ENCODE results near the gene CORO6. TPM values are rescaled to one million over a fixed set of nuclear protein-coding genes. Genes with fewer than 3 reads are reported as not detected.

CORO6 gene
- total RNA-seq, 1 donor from 2014 or later, result 4.4 TPM

DNA sequence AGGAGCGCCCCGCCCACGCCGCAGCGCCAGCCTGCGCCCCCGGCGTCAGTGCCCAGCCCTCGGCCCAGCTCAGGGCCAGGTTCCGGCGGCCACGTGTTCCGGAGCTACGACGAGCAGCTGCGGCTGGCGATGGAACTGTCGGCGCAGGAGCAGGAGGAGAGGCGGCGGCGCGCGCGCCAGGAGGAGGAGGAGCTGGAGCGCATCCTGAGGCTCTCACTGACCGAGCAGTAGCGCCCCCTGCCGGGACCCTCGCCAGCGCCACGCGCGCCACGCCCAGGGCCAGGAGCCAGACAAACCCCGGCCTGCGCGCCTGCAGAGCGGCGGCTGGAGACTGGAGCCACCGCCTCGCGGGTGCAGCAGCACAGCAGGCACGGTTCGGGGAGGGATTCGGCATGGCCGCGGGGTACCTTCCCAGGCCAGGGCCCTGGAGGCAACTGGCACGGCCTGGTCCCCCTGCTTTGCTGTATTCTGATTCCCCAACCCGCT is 9.3 kb downstream of the CORO6 start:
- DNase-seq (ENCODE audit: low read depth), result peak; percentile 53

DNA sequence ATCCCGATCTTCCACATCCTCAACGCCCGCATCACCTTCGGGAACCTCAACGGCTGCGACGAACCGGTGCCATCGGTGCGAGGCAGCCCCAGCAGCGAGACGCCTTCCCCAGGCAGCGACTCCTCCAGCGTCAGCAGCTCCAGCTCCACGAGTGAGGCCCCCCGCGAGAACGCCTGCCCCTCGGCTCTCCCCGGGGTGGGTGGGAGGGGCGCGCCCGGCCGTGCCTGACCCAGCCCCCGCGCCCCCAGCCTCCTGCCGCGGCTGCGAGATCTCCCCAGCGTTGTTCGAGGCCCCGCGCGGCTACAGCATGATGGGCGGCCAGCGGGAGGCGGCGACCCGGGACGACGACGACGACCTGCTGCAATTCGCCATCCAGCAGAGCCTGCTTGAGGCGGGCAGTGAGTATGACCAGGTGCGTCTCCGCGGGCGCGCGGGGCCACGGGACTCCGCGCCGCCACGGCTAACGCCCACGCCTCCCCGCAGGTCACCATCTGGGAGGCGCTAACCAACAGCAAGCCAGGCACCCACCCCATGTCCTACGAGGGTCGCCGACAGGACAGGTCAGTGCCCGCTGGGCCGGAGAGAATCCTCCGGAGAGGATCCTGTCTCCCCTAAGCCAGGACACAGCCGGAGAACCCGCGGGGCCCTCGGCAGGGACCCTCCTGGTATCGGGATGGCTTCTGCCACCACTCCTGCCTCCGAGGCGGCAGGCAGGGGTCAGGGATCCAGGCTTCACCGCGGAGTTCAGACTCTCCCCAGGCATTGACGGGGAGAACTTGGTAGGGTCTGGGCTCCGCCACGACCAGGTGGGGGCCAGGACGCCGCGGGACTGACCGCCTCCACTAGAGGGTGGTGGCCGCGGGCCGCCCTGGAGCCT is 10.1 kb downstream of the CORO6 start:
- DNase-seq (ENCODE audit: low read depth), result no peak

DNA sequence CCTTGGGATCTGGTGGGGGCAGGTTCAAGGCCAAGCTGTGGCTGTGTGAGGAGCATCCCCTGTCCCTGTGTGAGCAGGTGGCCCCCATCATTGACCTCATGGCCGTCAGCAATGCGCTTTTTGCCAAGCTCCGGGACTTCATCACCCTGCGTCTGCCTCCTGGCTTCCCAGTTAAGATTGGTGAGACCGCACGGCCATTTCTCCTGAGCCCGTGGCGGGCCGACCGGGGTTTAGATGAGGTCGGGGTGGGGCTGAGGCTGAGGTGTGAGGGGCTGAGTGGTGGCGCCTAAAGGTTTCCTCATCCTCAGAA is 10.7 kb downstream of the CORO6 start:
- DNase-seq (ENCODE audit: low read depth), result no peak

DNA sequence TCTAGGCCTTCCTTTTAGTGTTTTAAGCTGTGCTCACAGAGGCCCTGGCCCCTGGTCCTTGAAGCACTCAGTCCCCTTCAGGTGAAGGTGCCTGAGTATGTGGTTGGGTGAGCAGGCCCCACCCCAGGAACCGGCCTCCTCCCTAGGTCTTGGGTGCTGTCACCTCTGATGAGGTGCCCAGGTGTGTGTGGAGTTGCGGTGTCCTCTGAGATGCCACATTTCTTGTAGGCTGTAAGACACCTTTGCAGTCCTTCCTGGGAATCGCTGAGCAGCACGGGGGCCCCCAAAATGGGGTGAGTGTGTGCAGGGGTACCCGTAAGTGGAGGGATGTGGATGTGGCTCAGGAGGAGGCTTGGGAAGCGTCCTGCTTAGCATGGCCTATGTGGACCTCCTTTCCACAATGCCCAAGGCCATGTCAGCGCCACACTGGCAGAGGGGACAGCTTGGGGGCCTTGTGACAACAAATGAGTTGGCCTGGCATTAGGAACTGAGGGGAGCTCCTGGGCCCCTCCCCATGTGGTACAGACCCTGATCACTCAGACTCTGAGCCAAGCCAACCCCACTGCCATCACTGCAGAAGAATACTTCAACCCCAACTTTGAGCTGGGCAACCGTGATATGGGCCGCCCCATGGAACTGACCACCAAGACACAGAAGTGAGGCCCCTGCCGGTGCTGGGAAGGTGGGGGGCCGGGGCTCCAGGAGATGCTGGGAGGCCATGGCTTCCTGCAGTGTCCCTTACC is 11.2 kb downstream of the CORO6 start:
- DNase-seq (ENCODE audit: low read depth), result no peak

DNA sequence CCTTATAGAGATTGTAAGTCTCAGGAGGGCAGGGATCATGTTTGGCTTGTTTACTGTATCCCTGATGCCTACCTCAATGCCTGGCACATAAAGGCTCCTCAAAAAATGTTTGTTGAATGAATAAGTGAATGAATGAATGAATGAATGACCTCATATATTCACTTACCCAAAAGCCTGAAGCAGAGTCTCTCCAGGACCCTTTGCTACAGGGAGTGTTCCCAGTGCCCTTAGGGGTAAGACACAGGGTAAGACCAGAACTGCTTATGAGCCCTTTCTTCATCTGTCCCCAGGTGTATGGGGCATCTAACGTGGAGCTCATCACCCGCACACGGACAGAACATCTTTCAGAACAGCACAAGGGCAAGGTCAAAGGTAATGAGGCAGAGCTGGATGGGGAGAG is 12.3 kb downstream of the CORO6 start:
- DNase-seq (ENCODE audit: low read depth), result no peak

DNA sequence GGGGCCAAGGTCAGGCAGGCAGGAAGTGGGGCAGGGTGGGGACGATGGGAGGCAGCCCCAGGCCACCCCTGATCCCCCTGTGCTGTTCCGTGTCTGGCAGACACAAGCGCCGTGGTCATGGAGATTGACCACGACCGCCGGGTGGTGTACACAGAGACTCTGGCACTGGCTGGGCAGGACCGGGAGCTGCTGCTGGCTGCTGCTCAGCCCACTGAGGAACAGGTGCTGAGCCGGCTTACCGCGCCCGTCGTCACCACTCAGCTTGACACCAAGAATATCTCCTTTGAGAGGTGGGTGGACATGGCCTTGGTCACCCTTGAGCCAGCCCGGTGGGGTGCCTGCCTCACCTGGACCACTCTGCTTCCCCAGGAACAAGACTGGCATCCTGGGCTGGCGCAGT is 13.7 kb downstream of the CORO6 start:
- no peak for DNase-seq (ENCODE audit: low read depth)

DNA sequence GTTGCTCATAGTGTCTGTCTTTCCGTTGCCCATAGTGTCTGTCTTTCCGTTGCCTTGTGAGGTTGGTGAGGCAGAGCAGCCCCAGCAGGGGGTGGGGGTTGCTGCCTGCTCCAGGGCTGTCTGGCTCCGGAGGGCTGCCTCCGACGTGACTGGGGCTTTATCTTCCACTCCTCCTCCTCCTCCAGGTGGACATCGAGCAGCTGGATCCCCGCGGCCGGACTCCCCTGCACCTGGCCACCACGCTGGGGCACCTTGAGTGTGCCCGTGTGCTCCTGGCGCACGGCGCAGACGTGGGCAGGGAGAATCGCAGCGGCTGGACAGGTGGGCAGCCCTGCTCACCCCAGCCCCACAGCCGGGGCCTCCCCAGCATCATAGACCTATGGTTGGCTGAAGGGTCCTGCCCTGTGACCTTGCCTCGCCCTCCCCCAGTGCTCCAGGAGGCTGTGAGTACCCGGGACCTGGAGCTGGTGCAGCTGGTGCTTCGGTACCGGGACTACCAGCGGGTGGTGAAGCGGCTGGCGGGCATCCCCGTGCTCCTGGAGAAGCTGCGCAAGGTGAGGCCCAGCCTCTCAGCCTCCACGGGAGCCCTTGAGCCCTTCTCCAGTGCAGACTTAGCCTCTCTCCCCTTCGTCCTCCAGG is 15.0 kb downstream of the CORO6 start:
- no peak for DNase-seq (ENCODE audit: low read depth)

DNA sequence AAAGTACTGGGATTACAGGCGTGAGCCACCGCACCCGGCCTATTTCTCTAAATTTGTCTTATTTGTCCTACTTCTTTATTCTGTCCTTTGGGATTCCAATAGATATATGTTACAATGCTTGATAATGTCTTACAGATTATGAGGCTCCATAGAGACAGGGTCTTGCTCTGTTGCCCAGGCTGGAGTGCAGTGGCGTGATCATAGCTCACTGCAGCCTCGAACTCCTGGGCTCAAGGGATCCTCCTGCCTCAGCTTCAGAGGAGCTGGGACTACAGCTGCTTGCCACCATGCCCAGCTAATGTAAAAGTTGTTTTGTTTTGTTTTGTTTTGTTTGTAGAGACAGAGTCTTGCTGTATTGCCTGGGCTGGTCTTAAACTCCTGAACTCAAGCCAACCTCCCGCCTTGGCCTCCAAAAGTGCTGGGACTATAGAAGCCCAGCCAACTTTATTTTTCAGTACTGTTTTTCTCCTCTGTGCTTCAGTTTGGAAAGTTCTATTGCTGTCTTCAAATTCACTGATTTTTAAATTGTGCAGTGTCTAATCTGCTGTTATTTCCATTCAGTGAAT is 19.5 kb downstream of the CORO6 start:
- no peak for DNase-seq (ENCODE audit: low read depth)

DNA sequence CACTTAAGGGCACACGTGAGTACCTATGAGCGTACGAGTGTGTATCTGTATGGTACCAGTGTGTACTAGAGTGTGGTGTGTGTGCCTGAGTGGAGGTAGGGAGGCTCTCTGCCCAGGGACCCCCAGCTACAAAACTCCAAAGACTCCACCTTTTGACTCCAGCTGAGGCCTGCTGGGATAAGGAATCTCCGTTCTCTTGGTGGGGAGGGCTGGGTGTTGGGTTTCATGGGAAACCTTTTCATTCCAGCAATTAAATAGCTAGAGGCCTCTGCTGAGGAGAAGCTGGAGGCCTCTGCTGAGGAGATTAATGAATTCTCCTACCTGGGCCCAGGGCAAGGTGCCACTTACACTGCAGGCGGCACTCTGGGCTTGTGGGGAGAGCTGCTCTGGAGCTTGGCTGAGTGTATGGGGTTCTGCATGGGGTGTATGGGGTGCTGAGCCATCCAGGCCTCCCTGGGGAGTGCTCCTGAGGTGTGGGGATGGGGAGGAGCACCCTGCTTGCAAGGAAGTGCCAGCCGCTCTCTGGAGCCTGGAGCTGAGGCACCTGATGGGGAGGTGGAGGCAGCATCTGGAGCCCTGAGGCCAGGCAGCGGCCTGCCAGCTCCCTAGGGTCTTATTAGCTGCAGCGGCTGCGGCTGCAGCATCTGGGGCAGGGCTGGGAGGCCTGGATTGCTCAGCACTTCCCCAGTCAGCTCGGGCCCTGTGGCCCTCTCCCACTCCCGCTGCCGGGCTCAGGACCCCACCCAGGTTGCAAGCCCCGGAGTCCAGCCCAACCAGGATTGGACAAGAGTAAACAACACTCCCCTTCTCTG is 25.1 kb downstream of the CORO6 start:
- no peak for DNase-seq (ENCODE audit: low read depth)

DNA sequence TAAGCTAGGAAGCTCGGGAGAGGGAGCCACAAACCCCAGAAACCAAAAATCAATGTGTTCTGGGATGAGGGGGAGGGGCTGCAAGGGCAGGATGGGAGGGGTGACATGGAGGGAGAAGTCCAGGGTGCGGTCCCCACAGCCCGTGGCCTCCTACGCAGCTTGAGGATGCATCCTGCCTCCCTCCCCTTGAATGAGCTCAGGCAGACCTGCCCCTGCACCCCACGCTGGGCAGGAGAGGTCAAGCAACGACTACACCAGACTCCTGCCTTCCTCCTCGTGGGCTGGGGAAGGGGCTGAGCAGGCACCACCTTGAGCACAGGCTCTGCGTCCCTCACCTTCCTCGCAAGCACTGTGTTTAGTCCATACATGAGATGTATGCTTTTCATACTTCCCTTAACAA is 25.9 kb downstream of the CORO6 start:
- no peak for DNase-seq (ENCODE audit: low read depth)

DNA sequence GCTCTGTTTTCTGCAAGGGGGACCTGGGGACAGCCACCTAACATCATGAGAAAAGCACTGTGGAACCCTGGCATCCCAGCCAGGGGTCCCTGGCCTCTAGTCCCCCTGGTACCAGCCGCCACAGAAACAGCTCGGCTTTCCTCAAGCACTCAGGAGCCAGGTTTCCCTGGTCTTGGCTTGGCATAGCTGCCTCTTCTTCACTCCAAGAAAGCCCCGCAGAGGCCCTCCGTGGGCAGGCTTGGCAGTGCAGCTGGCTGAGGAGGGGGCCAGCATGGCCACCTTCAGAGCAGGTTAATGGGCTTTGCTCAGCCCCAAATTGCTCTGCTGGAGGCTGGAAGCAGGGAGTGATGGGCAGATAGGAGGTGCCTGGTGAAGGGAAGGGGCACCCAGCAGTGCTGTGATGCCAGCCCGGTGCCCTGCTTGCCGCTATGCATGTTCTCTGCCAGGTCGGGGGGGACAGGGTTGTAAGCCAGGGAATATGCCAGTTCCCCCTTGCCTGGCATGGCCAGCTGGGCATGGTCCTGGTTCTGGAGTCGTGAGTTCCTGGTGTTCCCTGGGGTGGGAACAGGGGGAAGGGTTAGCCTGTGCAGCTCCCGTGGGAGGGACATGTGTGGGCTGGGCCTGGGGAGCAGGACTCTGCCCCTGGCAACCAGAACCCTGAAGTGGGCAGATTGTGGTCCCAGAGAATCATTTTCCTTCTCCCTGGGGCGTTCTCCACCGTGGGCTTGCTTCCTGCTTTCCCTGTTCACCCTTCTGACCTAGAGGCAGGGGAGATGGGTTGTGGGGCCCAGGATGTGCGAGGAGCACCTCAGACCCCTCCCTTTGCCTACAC is 26.6 kb downstream of the CORO6 start:
- no peak for DNase-seq (ENCODE audit: low read depth)

DNA sequence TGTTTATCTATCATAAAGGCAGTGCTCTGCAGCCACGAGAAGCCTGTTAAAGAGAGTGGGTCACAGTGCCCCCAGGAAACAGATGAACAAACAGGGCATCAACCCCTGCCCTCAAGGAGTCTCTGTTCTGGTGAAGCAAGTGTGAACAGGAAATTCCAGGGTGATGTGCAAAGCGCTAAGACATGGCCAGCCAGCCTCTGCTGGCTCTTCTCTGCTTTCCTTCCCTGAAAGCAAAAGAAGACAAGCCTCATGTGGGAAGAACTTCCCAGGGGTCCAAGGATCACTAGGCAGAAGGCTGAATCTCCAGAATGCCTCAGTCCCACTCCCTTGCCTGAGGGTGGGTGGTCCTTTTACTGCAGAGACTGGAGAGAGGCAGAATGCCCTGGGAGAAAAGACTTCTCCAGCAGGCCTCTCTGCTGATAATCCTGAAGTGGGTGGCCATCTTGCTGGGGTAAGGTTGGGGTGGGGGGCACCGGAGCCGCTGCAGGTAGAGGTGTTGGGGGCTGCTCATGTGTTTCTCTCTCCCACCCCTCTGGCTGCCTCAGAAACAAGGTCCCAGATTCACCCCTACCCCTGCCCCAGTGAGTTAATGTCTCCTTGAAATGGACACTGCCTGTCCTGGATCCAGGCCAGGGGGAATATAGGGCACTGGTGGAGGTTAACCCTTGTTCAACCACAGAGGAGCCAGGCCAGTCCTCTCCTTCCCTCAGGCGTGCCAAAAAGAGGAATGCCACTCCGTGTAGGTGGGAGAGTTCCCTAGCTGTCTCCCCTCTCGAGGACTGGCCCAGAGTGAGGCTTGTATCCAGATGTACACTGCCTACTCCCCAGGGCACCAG is 27.4 kb downstream of the CORO6 start:
- no peak for DNase-seq (ENCODE audit: low read depth)

DNA sequence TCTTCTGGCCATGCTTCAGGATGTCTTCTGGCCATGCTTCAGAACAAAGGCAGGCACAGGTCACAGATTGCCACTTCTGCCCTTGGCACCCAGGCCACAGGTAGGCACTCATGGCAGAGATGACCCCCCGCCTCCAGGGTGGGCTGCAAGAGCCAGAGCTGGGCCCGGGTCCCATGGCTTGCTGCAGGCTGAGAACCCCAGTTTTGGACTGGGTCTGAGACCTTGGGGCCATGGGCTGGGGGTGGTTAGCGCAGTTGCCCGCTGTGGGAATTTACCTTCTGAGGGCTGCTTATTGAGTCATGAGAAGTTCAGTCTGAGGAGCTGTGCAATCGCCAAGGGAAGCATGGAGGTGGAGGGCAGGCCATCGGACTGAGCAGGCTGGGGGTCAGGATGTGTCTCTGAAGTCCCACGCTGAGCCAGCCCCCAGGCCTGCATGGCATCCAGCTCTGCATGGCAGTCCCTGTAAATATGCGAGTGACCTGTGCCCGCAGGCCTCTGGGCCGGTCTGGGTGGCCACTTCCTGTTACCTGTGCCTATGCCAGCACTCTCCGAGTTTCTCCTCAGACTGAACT is 28.1 kb downstream of the CORO6 start:
- DNase-seq (ENCODE audit: low read depth), result no peak

DNA sequence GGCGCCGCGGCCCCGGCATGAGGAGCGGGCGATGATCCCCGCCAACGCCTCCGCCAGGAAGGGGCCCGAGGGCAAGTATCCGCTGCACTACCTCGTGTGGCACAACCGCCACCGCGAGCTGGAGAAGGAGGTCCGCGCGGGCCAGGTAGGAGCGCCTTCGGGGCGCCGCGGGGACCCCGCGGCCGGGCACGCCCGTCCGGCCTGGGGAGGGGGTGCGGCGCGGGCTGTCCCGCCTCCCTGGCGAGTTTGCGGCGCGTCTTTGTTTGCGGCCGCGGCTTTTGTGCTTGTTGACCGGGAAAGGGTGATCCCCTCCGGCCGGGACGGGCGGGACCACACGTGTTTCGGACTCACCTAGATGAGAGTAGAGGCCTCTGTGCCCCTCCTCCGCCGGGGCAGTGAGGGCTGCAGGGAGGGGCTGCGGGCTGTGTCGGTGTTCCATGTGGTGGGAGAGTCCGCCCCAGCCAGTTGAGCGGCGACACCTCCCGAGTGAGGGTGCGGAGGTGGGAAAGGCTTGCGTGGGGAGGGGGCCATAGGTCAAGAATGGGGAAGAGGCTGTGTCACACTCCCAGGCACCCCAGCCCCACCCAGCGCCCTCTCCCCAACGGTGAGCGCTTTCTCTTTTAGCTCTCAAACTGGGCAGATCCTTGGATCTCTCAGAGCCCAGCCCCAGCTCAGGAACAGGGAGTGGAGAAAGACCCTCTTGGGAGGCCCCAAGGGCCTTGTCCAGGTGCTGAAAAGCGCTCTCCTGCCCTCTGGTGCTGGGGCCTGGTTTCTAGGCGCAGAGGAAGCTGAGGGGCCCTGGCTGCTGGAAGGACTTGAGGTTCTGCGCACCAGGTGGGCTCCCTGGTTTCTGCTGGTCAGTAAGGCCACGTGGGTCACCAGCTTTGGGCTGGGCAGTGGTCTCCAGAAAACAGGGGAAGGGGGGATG is 28.9 kb downstream of the CORO6 start:
- no peak for DNase-seq (ENCODE audit: low read depth)

DNA sequence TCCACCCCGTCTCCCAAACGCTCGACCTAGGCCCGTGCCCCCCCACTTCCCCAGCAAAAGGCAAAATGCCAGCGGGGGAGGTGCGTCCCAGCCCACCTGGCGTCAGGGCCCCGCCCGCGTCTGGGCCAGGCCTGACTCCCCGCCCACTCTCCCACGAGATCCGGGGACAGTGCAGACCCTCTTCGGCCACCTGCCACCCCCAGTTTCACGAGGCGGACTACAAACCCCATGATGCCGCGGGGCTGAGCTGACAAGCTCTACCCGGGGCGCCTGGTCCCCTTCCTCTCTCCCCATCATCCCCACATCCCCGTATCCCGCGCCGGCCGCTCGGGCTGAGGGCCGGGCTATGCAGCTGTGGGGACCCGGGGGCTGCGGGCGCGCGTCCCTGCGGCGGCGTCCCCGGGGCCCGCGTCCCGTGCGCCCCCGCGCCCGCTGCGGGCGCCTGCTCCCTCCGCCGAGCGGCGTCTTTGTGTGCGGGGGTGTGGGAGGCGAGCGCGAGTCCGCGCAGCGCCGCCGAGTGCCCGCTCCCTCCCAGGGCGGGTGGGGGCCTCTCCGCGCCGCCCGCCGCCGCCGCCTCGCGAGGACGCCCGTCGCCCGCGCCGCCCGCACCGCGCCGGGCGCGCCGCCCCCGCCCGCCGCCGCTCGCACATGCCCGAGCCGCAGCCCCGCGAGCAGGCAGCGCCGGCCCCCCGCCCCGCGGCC is 29.7 kb downstream of the CORO6 start, which contains the start of gene ANKRD13B:
TSS of gene ANKRD13B (plus strand) at position 283 of the 702 bp plus-strand sequence. CDS start 490 bp downstream, outside the sequence.
- no peak for DNase-seq (ENCODE audit: low read depth)

DNA sequence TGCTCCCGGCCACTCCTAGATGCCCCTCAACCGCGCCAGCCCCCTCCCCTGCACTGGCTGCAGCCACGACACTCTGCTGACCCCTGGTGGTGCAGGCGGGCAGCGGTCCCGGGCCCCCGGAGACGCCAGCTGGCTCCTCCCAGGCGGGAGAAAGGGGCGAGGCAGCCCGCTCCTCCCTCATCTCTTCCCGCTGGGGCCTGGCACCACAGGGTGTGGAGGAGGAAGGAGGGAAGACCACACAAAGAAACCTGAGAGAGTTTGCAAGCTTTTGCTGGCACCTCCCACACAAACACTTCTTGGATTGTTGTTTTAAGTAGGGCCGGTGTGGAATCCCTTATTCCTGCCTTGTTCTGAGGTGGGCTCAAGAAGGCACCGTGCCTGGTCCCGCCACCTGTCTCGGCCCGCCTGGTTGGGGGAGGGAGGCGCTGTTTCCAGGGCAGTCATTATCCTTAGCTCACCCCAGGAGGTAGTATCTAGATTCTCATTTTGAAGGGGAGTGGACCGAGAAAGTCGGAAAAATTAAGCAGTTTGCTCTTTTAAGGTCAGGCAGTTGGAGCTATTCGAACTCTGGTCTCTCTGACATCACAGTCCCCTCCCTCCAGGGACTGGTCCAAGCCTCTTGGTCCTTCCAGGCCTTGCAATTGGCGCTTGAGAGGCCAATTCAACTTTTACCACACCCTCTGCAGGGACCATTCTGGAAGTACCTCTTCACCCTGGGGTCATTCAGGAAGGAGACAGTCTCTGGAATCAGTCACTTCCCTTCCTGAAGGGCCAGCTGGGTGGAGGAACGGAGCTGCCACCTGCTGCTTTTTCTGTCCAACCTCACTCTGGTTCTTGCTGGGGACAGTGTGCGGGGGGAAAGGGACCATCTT is 30.7 kb downstream of the CORO6 start:
- peak; percentile 49 for DNase-seq (ENCODE audit: low read depth)
